HG02642 (cell line): ENCODE results near the gene FRAS1.
"Not testable (repeated sequence)": the region's sequence is repeated elsewhere in the genome, so short reads cannot be mapped to it uniquely, and the experiment has no call there.

Experiments used
- ATAC-seq: cut with Tn5 transposase; IDR thresholded peaks from one replicate; pipeline ENCODE4 v1.9.1; 2021; ENCODE audit warnings: mild to moderate bottlenecking; ENCODE audit not compliant: unreplicated experiment, poor library complexity

Gene FRAS1, protein sequence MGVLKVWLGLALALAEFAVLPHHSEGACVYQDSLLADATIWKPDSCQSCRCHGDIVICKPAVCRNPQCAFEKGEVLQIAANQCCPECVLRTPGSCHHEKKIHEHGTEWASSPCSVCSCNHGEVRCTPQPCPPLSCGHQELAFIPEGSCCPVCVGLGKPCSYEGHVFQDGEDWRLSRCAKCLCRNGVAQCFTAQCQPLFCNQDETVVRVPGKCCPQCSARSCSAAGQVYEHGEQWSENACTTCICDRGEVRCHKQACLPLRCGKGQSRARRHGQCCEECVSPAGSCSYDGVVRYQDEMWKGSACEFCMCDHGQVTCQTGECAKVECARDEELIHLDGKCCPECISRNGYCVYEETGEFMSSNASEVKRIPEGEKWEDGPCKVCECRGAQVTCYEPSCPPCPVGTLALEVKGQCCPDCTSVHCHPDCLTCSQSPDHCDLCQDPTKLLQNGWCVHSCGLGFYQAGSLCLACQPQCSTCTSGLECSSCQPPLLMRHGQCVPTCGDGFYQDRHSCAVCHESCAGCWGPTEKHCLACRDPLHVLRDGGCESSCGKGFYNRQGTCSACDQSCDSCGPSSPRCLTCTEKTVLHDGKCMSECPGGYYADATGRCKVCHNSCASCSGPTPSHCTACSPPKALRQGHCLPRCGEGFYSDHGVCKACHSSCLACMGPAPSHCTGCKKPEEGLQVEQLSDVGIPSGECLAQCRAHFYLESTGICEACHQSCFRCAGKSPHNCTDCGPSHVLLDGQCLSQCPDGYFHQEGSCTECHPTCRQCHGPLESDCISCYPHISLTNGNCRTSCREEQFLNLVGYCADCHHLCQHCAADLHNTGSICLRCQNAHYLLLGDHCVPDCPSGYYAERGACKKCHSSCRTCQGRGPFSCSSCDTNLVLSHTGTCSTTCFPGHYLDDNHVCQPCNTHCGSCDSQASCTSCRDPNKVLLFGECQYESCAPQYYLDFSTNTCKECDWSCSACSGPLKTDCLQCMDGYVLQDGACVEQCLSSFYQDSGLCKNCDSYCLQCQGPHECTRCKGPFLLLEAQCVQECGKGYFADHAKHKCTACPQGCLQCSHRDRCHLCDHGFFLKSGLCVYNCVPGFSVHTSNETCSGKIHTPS (N-terminal part only)

DNA sequence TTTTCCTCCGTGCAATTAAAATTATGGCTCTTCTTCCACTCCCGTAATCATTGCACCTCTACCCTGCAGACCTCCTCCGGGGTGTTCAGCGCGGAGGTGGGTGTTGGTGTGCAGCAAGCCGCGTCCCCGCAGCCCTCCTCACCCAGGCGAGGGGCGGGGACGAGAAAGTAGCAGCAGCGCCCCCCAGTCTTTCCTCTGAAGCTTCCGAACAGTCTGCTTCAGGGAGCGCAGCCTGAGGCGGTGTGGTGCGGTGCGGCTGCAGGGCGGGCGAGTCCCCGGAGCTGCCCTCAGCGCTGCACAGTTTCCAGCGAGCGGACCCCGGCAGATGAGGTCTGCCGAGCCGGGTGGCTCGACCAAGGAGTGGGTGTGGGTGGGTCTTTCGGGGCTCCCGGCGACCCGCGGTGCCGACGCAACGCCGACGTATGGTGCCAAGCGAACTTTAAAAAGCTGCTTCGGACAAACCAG is at the start of gene FRAS1:
TSS of gene FRAS1 (plus strand) at position 189 of the 465 bp plus-strand sequence. CDS start 687 bp downstream, outside the sequence.
- peak; percentile 39 for ATAC-seq

GRCh38 chr4:78011003-78011402 is 46.1 kb upstream of the FRAS1 start:
- not testable (repeated sequence) for ATAC-seq

- no peak for ATAC-seq
Measured at GRCh38 chr4:78014889-78015886, 41.9 kb upstream of the FRAS1 start.

DNA sequence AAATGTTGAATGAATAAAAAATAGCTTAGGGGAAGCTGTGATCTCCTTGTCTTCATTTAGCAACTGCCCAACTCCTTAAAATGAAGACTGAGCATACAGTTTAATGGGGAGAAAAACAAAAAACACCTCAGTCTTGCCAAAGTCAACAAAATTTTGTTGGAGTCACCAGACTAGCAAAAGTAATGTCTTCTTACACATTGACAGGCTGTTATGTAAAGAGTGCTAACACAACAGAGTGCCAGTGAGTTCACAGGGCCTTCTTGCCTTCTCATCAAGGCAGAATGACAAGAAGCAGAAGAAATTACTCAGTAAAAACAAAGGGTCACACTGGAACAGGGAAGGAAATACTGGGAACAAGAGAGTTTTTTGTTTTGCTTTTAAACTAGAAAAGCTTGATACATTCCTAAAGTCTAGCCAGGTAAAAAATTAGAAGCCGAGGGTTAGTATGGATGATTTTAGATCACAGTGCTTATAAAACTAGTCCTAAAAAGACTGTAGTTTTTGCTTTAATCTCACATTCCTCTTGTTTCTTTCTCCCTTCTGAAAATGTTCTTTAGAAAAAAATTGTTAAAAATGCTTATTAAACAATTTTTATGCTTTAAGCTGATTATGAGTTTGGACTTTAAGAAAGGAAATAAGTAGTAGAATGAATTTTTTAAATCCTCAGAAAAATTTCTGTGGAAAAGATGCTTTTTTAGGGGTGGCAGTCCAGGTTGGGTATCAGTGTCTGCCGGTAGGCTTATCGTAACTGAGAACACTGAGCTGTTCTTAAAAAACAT is 38.7 kb upstream of the FRAS1 start:
- ATAC-seq, result no peak

GRCh38 chr4:78019414-78019813 is 37.7 kb upstream of the FRAS1 start:
- ATAC-seq, result no peak

GRCh38 chr4:78020677-78021076 is 36.4 kb upstream of the FRAS1 start:
- ATAC-seq, result no peak

- ATAC-seq, result no peak
Measured at GRCh38 chr4:78022517-78022916, 34.6 kb upstream of the FRAS1 start.

DNA sequence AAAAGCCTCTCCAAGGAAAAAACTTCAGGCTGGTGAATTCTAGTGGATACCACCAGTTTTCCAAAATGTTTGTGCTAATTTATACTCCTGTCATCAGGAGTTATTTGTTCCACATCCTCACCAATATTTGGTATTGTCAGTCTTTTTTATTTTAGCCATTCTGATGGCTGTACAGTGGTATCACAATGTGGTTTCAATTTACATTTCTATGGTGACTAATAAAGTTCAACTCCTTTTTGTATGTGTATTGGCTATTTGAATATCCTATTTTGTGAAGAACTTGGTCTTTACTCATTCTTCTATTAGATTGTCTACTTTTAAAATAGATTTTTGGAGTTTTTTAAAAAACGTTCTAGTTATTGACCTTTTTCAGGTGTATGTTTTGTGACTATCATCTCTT is 33.0 kb upstream of the FRAS1 start:
- no peak for ATAC-seq

GRCh38 chr4:78024576-78025091 is 32.5 kb upstream of the FRAS1 start:
- no peak for ATAC-seq

DNA sequence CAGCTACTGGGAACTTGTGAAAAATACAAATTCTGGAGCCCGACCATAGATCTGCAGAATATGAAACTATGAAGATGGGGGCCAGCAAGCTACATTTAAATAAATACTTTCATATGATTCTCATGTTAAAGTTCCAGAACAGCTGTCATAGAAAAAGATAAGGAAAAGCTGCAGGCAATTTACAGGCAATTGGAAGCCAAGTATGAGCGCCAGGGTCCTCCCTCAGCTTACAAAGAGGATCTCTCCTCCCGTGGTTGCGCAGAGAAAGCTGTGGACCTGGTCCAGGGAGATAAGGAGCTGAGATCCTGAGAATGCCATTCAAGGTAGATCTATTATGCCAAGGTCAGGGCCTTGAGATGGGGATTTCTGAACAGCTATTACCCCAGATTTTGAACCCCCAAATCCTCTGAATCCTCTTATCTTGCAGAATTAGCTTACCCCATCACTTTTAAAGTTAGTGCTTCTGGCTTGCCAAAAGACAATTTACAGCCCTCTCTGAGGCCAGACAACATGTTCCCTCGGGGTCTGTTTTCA is 25.6 kb upstream of the FRAS1 start:
- ATAC-seq, result no peak

GRCh38 chr4:78032446-78032845 is 24.7 kb upstream of the FRAS1 start:
- ATAC-seq, result no peak

- ATAC-seq, result no peak
Measured at GRCh38 chr4:78032929-78033328, 24.2 kb upstream of the FRAS1 start.

- no peak for ATAC-seq
Measured at GRCh38 chr4:78033861-78034260, 23.3 kb upstream of the FRAS1 start.

DNA sequence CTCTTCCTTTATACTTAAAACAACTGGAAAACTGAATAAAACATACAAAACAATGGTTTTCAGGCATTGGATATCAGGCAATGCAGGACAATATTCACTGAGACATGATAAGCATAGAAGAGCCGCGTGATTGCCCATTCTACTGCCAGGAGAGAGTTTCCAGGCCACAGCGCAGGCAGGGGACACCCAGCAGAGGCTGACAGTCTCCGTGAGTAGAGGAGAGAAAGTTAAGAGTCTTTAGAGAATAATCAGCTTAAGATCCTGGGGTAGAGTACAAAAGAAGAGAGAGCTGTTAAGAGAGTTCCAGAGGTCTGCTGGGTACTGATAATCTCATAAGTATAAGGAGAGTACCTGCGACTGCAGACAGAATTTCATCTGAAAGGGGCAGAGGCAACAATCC is 18.4 kb upstream of the FRAS1 start:
- no peak for ATAC-seq

DNA sequence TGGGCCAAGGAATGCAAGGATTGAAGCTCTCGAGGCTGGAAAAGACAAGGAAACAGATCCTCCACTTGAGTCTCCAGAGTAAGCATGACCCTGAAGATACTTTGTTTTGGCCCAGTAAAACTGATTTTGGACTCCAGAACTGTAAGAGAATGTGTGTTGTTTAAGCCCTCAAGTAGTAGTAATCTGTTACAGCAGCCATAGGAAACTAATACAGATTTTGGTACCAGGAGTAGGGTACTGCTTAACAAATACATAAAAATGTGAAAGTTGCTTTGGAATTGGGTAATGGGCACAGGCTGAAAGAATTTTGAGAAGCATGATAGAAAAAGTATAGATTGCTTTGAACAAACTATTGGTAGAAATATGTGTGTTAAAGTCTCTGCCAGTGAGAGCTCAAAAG is 17.4 kb upstream of the FRAS1 start:
- ATAC-seq, result no peak

DNA sequence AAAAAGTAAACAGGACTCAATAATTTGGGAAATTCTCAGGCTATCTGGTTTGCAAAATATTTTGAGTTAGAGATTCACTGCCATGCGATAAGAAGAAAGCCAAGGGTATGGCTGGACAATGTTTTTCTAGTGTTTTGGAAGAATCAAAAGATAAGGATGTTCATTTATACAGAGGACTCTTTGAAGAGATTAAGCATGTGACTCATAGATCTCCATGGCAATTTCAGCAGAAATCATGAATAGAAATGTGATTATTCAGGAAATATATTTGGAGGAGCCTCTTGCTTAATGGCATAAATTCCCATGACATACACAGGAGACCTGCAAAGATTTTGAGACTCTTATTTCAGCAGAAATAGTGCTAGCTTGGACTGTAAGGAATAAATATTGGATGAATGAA is 16.7 kb upstream of the FRAS1 start:
- ATAC-seq, result no peak

DNA sequence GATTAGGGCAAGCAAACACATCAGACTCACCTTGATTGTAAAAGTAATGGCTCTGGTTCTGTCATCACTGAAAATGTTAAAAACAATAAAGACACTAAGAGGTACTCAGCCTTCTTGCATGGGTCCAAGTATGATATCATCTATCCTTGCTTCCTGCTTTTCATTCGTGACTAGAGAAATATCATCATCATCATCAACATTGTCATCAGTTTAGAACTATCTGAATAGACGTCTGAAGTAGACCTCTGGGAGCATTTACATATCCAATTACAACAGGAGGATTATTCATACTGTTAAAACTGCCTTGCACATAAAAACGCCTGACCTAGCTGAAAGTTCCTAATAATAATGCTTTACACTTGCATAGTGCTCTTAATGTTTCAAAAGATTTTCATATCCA is 9.8 kb upstream of the FRAS1 start:
- ATAC-seq, result no peak
